Umbilical cord (tissue), 2 donors: ENCODE results near the gene IMPG1. TPM values are rescaled to one million over a fixed set of nuclear protein-coding genes. Genes with fewer than 3 reads are reported as not detected.

Experiments
- DNase-seq: peaks from one replicate; pipeline ENCODE4 v3.0.0-alpha.2; 2015; ENCODE audit warnings: low spot score
- total RNA-seq: library from RNA; depleted of rRNA; stranded (reverse); fragments of >200 nt; gene quantifications from one replicate; pipeline ENCODE4 v1.2.3, GENCODE V29; 2014; ENCODE audit warnings: low replicate concordance; ENCODE audit not compliant: insufficient read depth

IMPG1 gene
- 1.2 TPM for total RNA-seq

- DNase-seq, result no peak
These were observed at the start of gene IMPG1 for GRCh38 chr6:76072562-76072961. IMPG1 (minus strand) TSS chr6:76072662; CDS start chr6:76072488, 174 bp downstream.

DNA sequence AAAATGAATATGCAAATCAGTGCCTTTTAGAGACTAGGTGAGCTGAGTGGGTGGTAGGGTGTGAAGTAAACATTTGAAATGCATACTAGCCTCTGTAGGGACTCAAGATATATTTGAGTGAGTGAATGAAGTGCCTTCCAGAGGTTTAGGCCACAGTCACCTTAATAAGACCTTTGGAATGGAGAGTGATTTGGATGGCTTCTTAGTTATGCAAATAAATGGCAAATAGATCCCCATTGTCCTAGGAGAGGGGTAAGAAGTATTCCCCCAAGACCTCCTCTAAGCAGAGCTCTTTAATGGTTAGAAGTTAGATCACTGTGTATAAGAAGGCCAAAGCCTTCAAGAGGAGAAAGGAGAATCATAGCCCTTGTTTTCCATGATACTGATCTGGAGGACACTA is 47.8 kb upstream of the IMPG1 start:
- no peak for DNase-seq

DNA sequence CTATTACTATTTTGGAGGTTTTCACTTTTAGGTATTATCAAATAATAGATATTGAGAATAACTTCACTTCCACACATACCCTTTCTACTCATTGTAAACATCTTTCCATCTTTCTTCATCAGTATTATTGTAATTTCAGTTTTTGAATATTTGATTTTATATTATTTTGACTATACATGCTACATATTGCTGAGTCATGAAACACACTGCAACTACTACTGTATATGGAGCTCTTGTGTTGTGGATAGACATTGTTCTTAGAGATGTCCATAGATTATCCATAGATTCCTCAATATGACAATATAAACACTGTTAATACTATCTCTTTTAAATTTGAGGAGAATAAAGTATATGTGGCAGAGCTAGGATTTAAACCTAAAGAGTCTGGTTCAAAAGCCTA is 819 bp upstream of the IMPG1 start:
- DNase-seq, result no peak

DNA sequence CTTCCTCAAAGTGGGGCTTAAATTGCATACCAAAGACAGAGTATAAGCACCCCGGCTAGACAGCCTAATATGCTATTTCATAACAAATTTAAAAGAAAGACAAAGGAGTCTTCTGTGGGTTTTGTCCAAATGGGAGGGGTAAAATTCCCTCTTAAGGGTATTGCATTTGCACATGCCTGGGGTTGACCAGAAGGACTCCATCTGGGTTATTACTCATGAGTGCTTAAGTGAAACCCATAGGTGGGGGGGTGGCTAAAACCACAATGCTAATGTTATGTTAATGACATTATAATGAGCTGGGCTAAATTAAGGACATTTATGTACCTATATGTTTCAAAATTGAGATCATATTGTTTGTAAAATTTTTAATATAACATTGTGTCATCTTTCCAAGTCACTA is 15.0 kb downstream of the IMPG1 start:
- DNase-seq, result no peak

DNA sequence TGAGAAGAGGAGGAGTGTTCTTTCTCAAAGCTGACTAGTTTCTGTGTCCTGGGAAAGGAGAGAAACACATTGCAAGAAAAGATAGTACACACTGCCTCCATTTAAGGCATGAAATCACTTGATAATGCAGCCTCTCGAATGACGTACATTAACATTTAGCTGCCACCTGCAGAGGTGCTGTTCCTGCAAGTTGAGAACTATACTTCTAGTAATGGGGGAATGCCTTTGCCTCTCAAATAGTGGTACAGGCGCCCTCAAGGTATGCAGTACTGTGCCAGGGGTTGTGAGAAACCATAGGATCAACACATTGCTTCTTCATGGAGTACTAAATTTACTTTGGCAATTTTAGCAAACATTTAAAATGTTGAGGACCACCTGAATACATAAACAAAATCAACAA is 20.1 kb downstream of the IMPG1 start:
- no peak for DNase-seq

DNA sequence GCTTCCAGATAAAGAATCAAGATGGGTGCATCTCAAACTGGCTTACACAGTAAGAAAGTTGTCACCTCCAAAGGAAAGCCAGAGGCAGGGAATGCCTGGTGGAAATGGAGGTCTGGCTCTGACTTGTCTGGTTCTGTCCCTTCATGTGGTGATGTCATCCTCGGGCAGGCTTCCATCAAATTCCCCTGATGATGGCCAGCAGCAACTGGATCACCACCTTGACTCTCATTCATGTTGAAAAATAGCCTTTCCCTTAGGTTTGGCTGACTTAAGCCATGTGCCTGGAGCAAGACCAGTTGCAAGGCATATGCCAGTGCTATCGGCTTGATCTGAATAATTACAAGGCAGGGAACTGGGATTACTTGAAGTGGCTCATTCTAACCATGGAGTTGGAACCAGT is 28.8 kb downstream of the IMPG1 start:
- DNase-seq, result no peak

DNA sequence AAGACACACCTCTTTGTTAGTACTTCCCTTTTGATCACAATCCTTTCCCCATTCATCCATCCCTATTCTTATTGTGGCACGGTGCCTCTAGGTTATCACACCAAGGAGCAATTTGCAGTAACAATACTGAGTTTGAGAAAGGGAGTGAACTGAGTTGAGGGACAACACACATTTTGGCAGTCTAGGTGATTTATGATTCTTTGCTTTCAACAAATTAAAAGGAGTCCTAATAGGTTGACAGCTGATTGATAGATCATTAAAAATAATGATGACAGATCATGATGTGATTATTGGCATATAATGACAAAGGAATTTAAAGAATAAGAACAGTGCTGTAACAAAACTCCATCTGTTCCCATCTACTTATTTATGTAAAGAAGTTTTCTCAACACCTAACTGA is 36.7 kb downstream of the IMPG1 start:
- no peak for DNase-seq

DNA sequence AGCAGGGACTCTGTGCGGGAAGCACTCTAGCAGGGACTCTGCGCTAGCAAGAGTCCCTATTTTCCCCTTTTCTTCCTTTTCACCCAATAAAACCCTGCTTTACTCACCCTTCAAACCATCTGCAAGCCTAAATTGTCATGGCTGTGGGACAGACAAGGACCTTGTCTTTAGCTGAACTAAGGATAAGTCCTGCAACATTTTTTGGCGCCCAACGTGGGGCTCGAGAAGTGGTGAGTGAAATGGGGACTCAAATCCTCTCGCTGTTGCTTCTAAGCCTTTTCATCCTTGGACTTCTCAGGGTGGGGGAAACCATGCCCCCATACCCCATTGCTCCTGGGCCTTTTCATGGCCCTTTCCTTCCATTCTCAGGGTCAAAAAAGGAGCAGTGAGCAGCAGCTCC is 46.4 kb downstream of the IMPG1 start:
- DNase-seq, result no peak

DNA sequence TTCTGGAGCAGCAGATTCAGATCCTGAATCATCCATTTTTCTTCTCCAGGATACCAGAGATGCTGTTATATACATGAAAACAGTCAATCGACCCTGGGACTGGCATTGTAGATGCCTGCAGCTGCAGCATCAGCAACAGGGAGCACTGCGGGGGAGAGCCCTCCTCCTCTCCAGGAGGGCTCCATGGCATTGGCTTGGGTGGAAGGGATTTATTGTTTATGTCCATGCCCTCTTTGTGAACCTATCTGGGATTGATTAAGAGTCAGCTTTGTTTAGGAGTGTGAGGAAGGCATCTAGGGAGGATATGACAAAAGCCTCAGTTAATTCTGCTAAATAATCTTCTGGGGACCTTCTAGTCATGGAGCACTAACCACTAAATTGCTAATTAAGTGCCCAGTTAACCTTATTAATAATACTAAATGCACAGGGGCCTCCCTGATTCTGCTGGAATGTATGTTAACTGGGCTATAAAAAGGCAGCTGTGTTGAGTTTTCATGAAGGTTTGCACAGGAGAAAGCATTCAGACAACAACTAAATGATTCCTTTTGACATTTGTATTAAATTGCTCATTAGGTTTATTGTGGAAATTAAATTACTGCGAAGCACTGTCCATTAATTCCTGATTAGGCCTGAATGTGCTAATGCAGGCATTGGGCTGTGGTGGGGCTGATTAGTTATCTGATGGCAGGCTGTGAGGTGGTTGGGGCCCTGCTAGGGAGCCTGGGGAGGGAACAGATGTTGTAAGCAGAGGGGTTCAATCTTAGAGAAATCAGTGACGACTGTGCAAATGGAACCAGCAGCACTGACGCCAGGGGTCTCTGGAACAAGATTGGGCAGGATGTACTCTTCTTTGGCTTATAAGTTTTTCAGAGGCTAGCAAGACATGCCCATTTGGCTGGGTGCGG is 57.6 kb downstream of the IMPG1 start:
- DNase-seq, result no peak

GRCh38 chr6:76004202-76004601 is 68.3 kb downstream of the IMPG1 start:
- no peak for DNase-seq

DNA sequence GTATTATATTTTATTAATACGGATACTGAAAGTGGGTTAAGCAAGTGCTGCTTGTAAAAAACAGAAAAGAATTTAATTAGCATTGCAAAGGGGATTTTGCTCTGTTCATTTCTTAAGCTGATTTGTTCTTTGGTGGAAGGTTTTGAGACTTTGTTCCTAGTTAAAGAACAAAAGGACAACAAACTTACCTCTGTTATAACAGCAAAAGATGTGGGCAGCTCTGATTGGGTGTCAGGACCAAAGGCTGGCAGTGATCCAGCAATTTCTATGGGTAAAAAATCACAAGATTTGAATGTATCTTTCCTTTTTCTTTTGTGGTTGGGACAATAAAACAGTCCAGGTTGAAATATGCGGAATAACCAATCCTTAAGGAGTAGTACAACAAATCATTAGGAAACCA is 68.8 kb downstream of the IMPG1 start:
- DNase-seq, result no peak

- DNase-seq, result no peak
These were observed 69.3 kb downstream of the IMPG1 start for GRCh38 chr6:76003113-76003512.

DNA sequence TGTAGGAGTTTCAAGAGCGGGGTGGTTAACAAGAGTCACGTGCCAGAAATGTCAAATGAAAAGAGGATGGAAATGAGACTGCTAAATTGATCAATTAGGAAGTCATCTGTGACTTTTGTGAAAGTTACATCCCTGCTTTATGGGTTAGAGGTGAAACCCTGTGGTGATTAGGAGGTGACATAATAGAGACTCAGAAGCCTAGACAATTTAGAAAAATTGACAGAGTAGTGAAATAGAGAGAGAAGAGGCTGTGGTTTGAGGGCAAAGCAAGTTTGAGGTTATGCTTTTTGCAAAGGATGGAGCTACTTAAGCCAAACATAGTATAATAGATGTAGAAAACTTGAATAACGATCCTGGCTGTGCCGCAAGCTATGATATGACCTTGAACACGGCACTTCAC is 71.8 kb downstream of the IMPG1 start:
- no peak for DNase-seq

GRCh38 chr6:75997696-75998095 is 74.8 kb downstream of the IMPG1 start:
- DNase-seq, result peak; percentile 35

DNA sequence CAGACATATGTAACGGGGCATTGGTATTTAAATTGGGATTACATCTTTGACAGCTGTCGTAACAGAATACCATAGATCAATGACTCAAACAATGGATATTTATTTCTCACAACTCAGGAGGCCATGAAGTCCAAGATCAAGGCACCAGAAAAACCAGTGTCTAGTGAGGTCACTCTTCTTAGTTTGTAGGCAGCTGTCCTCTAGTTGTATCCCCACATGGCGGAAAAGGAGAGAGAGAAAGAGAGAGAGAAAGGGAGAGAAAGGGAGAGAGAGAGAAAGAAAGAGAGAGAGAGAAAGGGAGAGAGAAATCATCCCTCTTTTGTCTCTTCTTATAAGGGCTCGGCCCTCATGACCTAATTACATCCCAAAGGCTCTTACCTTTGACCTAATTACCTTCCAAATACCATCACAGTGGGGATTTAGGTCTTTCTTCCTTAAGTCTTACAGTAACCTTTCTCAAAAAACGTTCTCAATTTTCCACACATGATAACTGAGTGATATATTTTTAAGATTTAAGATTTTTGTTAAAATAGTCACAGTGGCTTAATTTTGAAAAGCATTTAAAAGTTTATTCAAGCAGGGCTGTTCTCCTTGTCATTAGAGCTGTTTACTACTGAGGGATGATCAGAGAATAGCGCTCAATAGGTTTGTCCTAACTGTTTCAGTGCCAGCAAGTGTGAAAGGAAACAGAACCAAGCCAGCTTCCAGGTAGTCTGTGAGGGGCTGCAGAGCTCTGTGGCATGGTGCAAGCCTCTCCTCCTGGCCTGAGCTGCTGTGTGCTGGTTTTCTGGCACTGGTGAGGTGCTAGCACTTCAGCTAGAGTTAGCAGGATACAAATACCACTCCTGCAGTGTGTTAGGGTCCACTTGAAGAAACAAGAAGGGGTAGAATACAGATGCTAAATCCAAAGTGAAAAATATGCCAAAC is 79.0 kb downstream of the IMPG1 start:
- no peak for DNase-seq

DNA sequence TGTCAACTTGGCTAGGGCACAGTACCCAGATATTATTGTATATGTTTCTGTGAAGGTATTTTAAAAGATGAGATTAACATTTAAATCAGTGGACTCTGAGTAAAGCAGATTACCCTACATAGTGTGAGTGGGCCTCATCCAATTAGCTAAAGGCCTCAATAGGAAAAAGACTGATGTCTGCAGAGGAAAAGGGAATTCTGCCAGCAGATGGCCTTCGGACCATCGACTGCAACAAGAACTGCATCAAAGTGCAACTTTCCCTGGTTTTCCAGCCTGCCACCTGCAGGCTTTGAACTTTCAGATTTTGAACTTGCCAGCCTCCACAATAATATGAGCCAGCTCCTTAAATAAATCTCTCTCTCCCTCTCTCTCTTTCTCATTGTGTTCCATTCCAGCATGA is 80.5 kb downstream of the IMPG1 start:
- no peak for DNase-seq

DNA sequence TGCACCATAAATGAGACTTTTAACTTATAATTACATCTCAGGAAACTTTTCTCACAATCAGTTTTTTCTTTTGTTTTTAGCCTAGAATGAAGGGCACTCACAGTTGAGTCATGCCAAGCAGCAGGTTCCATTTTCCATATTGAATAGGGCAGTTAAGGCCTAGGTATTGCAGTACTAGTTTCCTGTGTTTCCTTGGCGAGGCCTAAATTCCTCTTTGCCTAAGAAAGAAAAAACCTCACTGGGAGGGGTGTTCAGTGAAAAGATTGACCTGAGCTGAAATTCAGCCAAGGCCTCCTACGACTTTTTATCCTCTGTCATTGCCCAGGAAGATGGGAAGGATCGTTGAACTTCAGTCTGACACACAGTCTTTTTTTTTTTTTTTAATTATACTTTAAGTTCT is 85.5 kb downstream of the IMPG1 start:
- DNase-seq, result no peak

- DNase-seq, result no peak
These were observed 96.6 kb downstream of the IMPG1 start for GRCh38 chr6:75975904-75976303.

DNA sequence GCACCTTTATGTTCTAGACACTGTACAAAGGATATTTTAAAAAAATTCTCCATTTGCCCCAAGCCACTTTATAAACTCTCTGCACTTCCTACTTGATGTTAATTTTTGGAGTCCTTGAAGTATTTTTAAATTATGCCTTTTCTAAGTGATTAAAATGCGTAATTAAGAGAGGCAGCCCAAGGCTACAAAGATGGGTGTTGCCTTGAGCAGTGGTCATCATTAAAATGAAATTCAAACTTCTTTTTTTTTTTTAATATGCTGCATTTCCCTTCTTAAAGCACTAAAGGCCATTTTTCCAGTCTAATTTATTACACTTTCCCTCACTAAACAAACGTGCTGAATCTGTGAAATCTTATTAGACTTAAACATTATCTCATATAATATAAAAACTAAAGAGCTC is 102.4 kb downstream of the IMPG1 start:
- DNase-seq, result no peak

- no peak for DNase-seq
These were observed 104.3 kb downstream of the IMPG1 start for GRCh38 chr6:75968143-75968542.

DNA sequence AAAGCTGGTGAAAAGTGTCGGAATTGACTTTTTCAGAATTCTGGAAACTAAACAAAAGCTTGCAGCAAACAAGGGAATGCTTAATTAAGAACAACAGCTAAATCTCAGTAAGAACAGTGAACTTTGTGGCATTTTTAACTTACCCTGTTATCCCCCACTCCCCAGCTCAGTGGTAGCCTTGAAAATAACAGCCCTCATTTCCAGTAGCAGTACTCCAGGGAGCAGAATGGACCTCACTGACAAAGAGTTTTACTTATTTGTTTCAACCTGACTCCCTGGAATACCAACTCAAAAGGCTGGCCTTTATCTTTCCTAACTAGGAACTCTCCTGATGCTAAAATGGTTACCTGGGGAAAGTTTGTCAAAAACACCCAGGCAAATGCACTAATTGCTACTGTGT is 108.9 kb downstream of the IMPG1 start:
- DNase-seq, result no peak

- peak; percentile 37 for DNase-seq
These were observed 120.3 kb downstream of the IMPG1 start for GRCh38 chr6:75952128-75952527.

- DNase-seq, result no peak
These were observed 124.5 kb downstream of the IMPG1 start for GRCh38 chr6:75947935-75948334.
